GM23338 (cell line): ENCODE data around the gene MECP2. TPM values are rescaled to one million over a fixed set of nuclear protein-coding genes. Genes with fewer than 3 reads are reported as not detected.

ENCODE experiments used
- ATAC-seq: fragments of 200-7000 bp; cut with Tn5 transposase; 3 replicates; pipeline ENCODE4 v1.9.1; 2020
- DNase-seq: peaks from one replicate; pipeline ENCODE4 v3.0.0-alpha.2; 2015; ENCODE audit warnings: low spot score
- H2AFZ ChIP-seq: fragments of 200-600 bp; sonication (generic); 2 replicates; pipeline ENCODE4 v1.8.0; 2016; ENCODE audit warnings: antibody characterized with exemption, mild to moderate bottlenecking, moderate library complexity
- H3F3A ChIP-seq: fragments of 200-600 bp; sonication (generic); replicated peaks from 2 replicates; pipeline ENCODE4 v1.8.0; 2017; ENCODE audit warnings: antibody characterized with exemption, mixed run types, low read depth
- H3K27ac ChIP-seq: fragments of 200-600 bp; sonication (generic); 2 replicates; pipeline ENCODE4 v1.6.1; 2016; ENCODE audit warnings: low read depth
- H3K27me3 ChIP-seq: fragments of 200-600 bp; sonication (generic); 2 replicates; pipeline ENCODE4 v1.8.0; 2016; ENCODE audit warnings: mild to moderate bottlenecking, mixed run types, moderate library complexity; ENCODE audit not compliant: insufficient read depth
- H3K36me3 ChIP-seq: fragments of 200-600 bp; sonication (generic); 2 replicates; pipeline ENCODE4 v1.8.0; 2016; ENCODE audit warnings: mild to moderate bottlenecking; ENCODE audit not compliant: insufficient read depth
- H3K4me1 ChIP-seq: fragments of 200-600 bp; sonication (generic); 2 replicates; pipeline ENCODE4 v1.8.0; 2016; ENCODE audit warnings: mild to moderate bottlenecking, moderate library complexity; ENCODE audit not compliant: insufficient read depth
- H3K4me2 ChIP-seq: fragments of 200-600 bp; sonication (generic); 2 replicates; pipeline ENCODE4 v1.7.1; 2017; ENCODE audit warnings: mixed run types
- H3K4me3 ChIP-seq: fragments of 200-600 bp; sonication (generic); 2 replicates; pipeline ENCODE4 v1.6.1; 2016; ENCODE audit warnings: mixed run types
- H3K79me2 ChIP-seq: fragments of 200-600 bp; sonication (generic); replicated peaks from 2 replicates; pipeline ENCODE4 v1.8.0; 2017; ENCODE audit warnings: mild to moderate bottlenecking; ENCODE audit not compliant: insufficient read depth
- H3K9me2 ChIP-seq: fragments of 200-600 bp; sonication (generic); 2 replicates; pipeline ENCODE4 v1.8.0; 2017; ENCODE audit not compliant: insufficient read depth
- H4K20me1 ChIP-seq: fragments of 200-600 bp; sonication (generic); replicated peaks from 2 replicates; pipeline ENCODE4 v1.8.0; 2017; ENCODE audit warnings: mild to moderate bottlenecking; ENCODE audit not compliant: insufficient read depth
- H3K27ac Mint-ChIP-seq: 2 replicates; pipeline ENCODE4 v1.8.0; 2020; ENCODE audit warnings: inconsistent platforms, mild to moderate bottlenecking, moderate library complexity, mixed read lengths
- H3K27me3 Mint-ChIP-seq: 3 replicates; pipeline ENCODE4 v1.8.0; 2022; ENCODE audit warnings: low read depth, mild to moderate bottlenecking, moderate library complexity, mixed read lengths, inconsistent platforms; ENCODE audit not compliant: insufficient read depth, poor library complexity
- H3K36me3 Mint-ChIP-seq: 3 replicates; pipeline ENCODE4 v1.8.0; 2021; ENCODE audit warnings: low read depth, mild to moderate bottlenecking, inconsistent platforms, moderate library complexity, mixed read lengths
- H3K4me1 Mint-ChIP-seq: 3 replicates; pipeline ENCODE4 v1.8.0; 2020; ENCODE audit warnings: mild to moderate bottlenecking, inconsistent platforms, mixed read lengths
- H3K4me3 Mint-ChIP-seq: 3 replicates; pipeline ENCODE4 v1.8.0; 2021; ENCODE audit warnings: moderate library complexity, mild to moderate bottlenecking, inconsistent platforms, mixed read lengths
- H3K9me3 Mint-ChIP-seq: 3 replicates; pipeline ENCODE4 v1.8.0; 2020; ENCODE audit warnings: moderate library complexity, mild to moderate bottlenecking, inconsistent platforms, mixed read lengths
- CREB1 ChIP-seq: fragments of 250-450 bp; sonication (Bioruptor Pico); IDR thresholded peaks from 2 replicates; pipeline ENCODE4 v1.5.0; 2020; ENCODE audit warnings: low read depth, mild to moderate bottlenecking, moderate library complexity
- EZH2phosphoT487 ChIP-seq: fragments of 200-600 bp; sonication (generic); IDR thresholded peaks from one replicate; pipeline ENCODE4 v1.8.1; 2018; ENCODE audit warnings: antibody characterized with exemption; ENCODE audit not compliant: unreplicated experiment
- NANOG ChIP-seq: IDR thresholded peaks from 2 replicates; pipeline ENCODE4 v1.6.1; 2016; ENCODE audit warnings: antibody characterized with exemption, borderline replicate concordance
- POLR2AphosphoS5 ChIP-seq: IDR thresholded peaks from 2 replicates; pipeline ENCODE4 v1.6.1; 2016; ENCODE audit warnings: antibody characterized with exemption, low read depth
- STAT1 ChIP-seq: IDR thresholded peaks from one replicate; pipeline ENCODE4 v1.6.1; 2016; ENCODE audit warnings: antibody characterized with exemption; ENCODE audit not compliant: unreplicated experiment
- ZNF114 ChIP-seq: fragments of 250-450 bp; sonication (Bioruptor Pico); IDR thresholded peaks from 2 replicates; pipeline ENCODE4 v1.5.0; 2020; ENCODE audit warnings: mild to moderate bottlenecking, moderate library complexity
- polyA plus RNA-seq: library from polyadenylated mRNA; unstranded; fragments of >200 nt; fragmentation: Nextera tagmentation; extraction: Ambion mirVana; gene quantifications from 2 replicates; pipeline ENCODE4 v1.2.1, GENCODE V29; 2016
- total RNA-seq: library from RNA; depleted of rRNA; stranded (reverse); fragments of >200 nt; shearing (Covaris generic); gene quantifications from 2 replicates; pipeline ENCODE4 v1.2.3, GENCODE V29; 2014
- TF ChIP-seq, protein P1 (sequence below): fragments of 250-450 bp; sonication (Bioruptor Pico); IDR thresholded peaks from 2 replicates; pipeline ENCODE4 v1.5.0; 2020; ENCODE audit warnings: mild to moderate bottlenecking, moderate library complexity
- TF ChIP-seq, protein P2 (sequence below): IDR thresholded peaks from 2 replicates; pipeline ENCODE4 v1.6.1; 2016; ENCODE audit warnings: antibody characterized with exemption
- TF ChIP-seq, protein P3 (sequence below), 2 experiments: fragments of 200-600 bp in 1 of 2; sonication (generic) in 1 of 2; conservative IDR thresholded peaks; 2 replicates each; pipeline versions ENCODE4 v1.5.1 to v1.6.1; 2016 to 2017; ENCODE audit warnings: antibody characterized with exemption in 2 of 2, low read depth in 2 of 2, mild to moderate bottlenecking in 2 of 2, moderate library complexity in 1 of 2

Gene MECP2
- total and polyA plus RNA-seq, 2 experiments from 2014 or later = 27.7 to 32.7 TPM

DNA sequence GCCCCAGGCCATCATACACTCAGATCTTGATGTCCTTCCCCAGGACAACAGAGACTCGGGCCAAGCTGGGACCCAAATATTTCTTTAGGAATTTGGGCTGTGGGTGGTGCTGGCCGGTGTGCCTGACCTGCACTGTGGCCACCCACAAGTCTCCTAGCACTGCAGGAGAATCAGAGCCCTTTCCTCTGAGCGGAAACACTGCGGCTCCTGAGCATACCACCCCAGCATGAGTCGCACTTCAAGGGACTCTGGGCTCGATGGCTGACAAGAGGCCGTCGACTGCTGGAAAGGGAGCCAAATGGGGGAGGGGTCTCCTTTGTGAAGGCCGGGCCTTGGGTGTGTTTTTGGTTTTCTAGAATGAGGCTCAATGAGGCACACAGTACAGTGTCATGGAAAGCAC, 64.9 kb downstream of the MECP2 start:
- Histone ChIP-seq H3K4me2 (no peak overlapping the region), H3K27me3 (no peaks in the 10 kb centered on the region), H3K79me2 (peaks cover 19% of the 10 kb centered on the region; the same call in 1 of the 2 replicates), H3F3A (no peaks in the 10 kb centered on the region), H3K4me3 (no peak overlapping the region), H3K27ac (no peak overlapping the region), H3K9me2 (no peaks in the 10 kb centered on the region), H3K4me1 (peaks cover 6% of the 10 kb centered on the region; the same call in 1 of the 2 replicates), H4K20me1 (no peaks in the 10 kb centered on the region), H2AFZ (no peak overlapping the region), H3K36me3 (no peaks in the 10 kb centered on the region)
- Mint-ChIP-seq H3K4me3 (no peak overlapping the region), H3K4me1 (peaks cover 40% of the 10 kb centered on the region), H3K9me3 (no peaks in the 10 kb centered on the region), H3K36me3 (peaks cover 24% of the 10 kb centered on the region; the same call in 2 of the 3 replicates), H3K27ac (peak overlapping the region; percentile 72), H3K27me3 (peaks cover 11% of the 10 kb centered on the region)
- peak; percentile 45 for DNase-seq
- TF ChIP-seq CREB1 (CRISPR knock-in tag) (no peak), STAT1 (no peak), ZNF114 (no peak), POLR2AphosphoS5 (no peak), EZH2phosphoT487 (no peak), NANOG (no peak)
- TF ChIP-seq, protein P1, sequence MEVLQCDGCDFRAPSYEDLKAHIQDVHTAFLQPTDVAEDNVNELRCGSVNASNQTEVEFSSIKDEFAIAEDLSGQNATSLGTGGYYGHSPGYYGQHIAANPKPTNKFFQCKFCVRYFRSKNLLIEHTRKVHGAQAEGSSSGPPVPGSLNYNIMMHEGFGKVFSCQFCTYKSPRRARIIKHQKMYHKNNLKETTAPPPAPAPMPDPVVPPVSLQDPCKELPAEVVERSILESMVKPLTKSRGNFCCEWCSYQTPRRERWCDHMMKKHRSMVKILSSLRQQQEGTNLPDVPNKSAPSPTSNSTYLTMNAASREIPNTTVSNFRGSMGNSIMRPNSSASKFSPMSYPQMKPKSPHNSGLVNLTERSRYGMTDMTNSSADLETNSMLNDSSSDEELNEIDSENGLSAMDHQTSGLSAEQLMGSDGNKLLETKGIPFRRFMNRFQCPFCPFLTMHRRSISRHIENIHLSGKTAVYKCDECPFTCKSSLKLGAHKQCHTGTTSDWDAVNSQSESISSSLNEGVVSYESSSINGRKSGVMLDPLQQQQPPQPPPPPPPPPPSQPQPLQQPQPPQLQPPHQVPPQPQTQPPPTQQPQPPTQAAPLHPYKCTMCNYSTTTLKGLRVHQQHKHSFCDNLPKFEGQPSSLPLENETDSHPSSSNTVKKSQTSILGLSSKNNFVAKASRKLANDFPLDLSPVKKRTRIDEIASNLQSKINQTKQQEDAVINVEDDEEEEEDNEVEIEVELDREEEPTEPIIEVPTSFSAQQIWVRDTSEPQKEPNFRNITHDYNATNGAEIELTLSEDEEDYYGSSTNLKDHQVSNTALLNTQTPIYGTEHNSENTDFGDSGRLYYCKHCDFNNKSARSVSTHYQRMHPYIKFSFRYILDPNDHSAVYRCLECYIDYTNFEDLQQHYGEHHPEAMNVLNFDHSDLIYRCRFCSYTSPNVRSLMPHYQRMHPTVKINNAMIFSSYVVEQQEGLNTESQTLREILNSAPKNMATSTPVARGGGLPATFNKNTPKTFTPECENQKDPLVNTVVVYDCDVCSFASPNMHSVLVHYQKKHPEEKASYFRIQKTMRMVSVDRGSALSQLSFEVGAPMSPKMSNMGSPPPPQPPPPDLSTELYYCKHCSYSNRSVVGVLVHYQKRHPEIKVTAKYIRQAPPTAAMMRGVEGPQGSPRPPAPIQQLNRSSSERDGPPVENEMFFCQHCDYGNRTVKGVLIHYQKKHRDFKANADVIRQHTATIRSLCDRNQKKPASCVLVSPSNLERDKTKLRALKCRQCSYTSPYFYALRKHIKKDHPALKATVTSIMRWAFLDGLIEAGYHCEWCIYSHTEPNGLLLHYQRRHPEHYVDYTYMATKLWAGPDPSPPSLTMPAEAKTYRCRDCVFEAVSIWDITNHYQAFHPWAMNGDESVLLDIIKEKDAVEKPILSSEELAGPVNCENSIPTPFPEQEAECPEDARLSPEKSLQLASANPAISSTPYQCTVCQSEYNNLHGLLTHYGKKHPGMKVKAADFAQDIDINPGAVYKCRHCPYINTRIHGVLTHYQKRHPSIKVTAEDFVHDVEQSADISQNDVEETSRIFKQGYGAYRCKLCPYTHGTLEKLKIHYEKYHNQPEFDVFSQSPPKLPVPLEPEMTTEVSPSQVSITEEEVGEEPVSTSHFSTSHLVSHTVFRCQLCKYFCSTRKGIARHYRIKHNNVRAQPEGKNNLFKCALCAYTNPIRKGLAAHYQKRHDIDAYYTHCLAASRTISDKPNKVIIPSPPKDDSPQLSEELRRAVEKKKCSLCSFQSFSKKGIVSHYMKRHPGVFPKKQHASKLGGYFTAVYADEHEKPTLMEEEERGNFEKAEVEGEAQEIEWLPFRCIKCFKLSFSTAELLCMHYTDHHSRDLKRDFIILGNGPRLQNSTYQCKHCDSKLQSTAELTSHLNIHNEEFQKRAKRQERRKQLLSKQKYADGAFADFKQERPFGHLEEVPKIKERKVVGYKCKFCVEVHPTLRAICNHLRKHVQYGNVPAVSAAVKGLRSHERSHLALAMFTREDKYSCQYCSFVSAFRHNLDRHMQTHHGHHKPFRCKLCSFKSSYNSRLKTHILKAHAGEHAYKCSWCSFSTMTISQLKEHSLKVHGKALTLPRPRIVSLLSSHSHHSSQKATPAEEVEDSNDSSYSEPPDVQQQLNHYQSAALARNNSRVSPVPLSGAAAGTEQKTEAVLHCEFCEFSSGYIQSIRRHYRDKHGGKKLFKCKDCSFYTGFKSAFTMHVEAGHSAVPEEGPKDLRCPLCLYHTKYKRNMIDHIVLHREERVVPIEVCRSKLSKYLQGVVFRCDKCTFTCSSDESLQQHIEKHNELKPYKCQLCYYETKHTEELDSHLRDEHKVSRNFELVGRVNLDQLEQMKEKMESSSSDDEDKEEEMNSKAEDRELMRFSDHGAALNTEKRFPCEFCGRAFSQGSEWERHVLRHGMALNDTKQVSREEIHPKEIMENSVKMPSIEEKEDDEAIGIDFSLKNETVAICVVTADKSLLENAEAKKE = no peak
- TF ChIP-seq, protein P2, sequence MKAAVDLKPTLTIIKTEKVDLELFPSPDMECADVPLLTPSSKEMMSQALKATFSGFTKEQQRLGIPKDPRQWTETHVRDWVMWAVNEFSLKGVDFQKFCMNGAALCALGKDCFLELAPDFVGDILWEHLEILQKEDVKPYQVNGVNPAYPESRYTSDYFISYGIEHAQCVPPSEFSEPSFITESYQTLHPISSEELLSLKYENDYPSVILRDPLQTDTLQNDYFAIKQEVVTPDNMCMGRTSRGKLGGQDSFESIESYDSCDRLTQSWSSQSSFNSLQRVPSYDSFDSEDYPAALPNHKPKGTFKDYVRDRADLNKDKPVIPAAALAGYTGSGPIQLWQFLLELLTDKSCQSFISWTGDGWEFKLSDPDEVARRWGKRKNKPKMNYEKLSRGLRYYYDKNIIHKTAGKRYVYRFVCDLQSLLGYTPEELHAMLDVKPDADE = no peak
- TF ChIP-seq, protein P3, sequence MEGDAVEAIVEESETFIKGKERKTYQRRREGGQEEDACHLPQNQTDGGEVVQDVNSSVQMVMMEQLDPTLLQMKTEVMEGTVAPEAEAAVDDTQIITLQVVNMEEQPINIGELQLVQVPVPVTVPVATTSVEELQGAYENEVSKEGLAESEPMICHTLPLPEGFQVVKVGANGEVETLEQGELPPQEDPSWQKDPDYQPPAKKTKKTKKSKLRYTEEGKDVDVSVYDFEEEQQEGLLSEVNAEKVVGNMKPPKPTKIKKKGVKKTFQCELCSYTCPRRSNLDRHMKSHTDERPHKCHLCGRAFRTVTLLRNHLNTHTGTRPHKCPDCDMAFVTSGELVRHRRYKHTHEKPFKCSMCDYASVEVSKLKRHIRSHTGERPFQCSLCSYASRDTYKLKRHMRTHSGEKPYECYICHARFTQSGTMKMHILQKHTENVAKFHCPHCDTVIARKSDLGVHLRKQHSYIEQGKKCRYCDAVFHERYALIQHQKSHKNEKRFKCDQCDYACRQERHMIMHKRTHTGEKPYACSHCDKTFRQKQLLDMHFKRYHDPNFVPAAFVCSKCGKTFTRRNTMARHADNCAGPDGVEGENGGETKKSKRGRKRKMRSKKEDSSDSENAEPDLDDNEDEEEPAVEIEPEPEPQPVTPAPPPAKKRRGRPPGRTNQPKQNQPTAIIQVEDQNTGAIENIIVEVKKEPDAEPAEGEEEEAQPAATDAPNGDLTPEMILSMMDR (conservative IDR thresholded peaks at IDR 0.05; ENCODE audit: low read depth in 2 of 2) = no peak
- peak; percentile 67 for ATAC-seq
